Calu3 (cell line): ENCODE measurements around the gene UBE2D1. TPM values are rescaled to one million over a fixed set of nuclear protein-coding genes. Genes with fewer than 3 reads are reported as not detected.

Experiments used
- BruUV-seq: library from RNA; stranded (reverse); fragments of 400-500 nt; replicated peaks from 2 replicates; lab custom pipeline; 2021; lab: Mats Ljungman, UMichigan
- CTCF ChIA-PET: fragments of 300-600 bp; sonication (Branson Sonifier 250); formaldehyde crosslinking; loops from one replicate; lab custom pipeline; 2022; ENCODE audit warnings: antibody characterized with exemption; lab: Charles Lee
- DNase-seq: peaks from one replicate; pipeline ENCODE4 v3.0.0; 2022
- H3K27ac Mint-ChIP-seq: one replicate; pipeline ENCODE4 v1.8.0; 2022; ENCODE audit warnings: mixed read lengths; ENCODE audit not compliant: unreplicated experiment
- H3K27me3 Mint-ChIP-seq: one replicate; pipeline ENCODE4 v1.8.0; 2022; ENCODE audit warnings: mixed read lengths; ENCODE audit not compliant: unreplicated experiment
- H3K36me3 Mint-ChIP-seq: one replicate; pipeline ENCODE4 v1.8.0; 2022; ENCODE audit warnings: mild to moderate bottlenecking, moderate library complexity, mixed read lengths; ENCODE audit not compliant: insufficient read depth, unreplicated experiment
- H3K4me1 Mint-ChIP-seq: one replicate; pipeline ENCODE4 v1.8.0; 2022; ENCODE audit warnings: mild to moderate bottlenecking, low read depth, mixed read lengths; ENCODE audit not compliant: unreplicated experiment
- H3K4me3 Mint-ChIP-seq: one replicate; pipeline ENCODE4 v1.8.0; 2022; ENCODE audit warnings: mild to moderate bottlenecking, low read depth, moderate library complexity, mixed read lengths; ENCODE audit not compliant: unreplicated experiment
- H3K9me3 Mint-ChIP-seq: one replicate; pipeline ENCODE4 v1.8.0; 2022; ENCODE audit warnings: low read depth, mixed read lengths; ENCODE audit not compliant: unreplicated experiment
- intact Hi-C: fragments of 100-400 bp; cut with micrococcal nuclease; formaldehyde crosslinking; loops from one replicate; pipeline ENCODE4 v1.10.0; 2022; ENCODE audit not compliant: unreplicated experiment
- total RNA-seq: library from RNA; stranded (reverse); gene quantifications from 2 replicates; pipeline ENCODE4 v1.2.3, GENCODE V29; 2022
- TF ChIP-seq, protein P1 (sequence below): fragments of 200-600 bp; IDR thresholded peaks from one replicate; pipeline ENCODE4 v1.8.0; 2022; ENCODE audit warnings: antibody characterized with exemption; ENCODE audit not compliant: unreplicated experiment

Gene UBE2D1
- total RNA-seq, 1 experiment from 2014 or later = 25.6 TPM

DNA sequence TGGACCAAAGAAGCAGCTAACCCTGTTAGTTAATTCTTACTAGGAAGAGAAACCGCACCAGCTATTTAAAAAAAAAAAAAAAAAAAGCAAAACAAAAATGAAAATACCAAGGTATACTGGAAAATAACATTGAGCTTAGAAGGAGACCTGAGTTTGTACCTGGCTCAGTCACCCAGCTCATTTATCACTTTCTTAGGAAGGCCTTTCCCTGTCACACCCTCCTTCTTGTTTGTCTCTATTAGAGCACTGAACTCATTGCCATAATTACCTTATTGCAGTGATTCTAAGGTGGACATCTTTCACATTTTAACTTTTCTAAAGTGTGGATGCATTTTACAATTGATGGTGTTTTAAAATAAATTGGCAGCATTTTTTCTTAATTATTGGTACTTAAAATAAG, 24.1 kb downstream of the UBE2D1 start:
- no peak overlapping the region for H3K27ac Mint-ChIP-seq

DNA sequence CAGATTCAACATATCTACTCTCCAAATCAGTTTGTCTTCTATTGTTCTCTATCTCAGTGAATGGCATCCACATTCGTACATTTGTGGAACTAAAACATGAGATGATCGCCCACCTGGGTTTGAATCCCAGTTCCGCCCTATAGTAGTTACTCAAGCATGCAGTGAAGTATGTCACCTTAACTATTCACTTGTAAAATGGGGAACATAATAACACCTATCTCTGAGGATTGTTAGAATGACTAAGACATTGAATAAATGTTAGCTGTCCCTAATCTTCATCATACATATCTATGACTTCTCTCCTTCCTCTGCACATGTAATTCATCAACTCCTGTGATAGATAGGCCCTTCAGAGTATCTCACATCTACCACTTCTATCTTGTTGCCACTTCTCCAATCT, 24.7 kb downstream of the UBE2D1 start:
- TF ChIP-seq, protein P1, sequence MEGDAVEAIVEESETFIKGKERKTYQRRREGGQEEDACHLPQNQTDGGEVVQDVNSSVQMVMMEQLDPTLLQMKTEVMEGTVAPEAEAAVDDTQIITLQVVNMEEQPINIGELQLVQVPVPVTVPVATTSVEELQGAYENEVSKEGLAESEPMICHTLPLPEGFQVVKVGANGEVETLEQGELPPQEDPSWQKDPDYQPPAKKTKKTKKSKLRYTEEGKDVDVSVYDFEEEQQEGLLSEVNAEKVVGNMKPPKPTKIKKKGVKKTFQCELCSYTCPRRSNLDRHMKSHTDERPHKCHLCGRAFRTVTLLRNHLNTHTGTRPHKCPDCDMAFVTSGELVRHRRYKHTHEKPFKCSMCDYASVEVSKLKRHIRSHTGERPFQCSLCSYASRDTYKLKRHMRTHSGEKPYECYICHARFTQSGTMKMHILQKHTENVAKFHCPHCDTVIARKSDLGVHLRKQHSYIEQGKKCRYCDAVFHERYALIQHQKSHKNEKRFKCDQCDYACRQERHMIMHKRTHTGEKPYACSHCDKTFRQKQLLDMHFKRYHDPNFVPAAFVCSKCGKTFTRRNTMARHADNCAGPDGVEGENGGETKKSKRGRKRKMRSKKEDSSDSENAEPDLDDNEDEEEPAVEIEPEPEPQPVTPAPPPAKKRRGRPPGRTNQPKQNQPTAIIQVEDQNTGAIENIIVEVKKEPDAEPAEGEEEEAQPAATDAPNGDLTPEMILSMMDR = no peak
- intact Hi-C loops = no loop called here
- DNase-seq = no peak
- CTCF ChIA-PET = interaction anchor here (0.6 kb wide), 1 partner anchor 102 kb away, joined by 3 read pairs; no protein-coding TSS in a partner anchor
- BruUV-seq = no TSS peak
- no peak overlapping the region for H3K27ac Mint-ChIP-seq
- no peaks in the 10 kb centered on the region for H3K9me3 Mint-ChIP-seq
- no peaks in the 10 kb centered on the region for H3K27me3 Mint-ChIP-seq
- H3K36me3 Mint-ChIP-seq = no peaks in the 10 kb centered on the region
- H3K4me1 Mint-ChIP-seq = peaks cover 8% of the 10 kb centered on the region
- no peak overlapping the region for H3K4me3 Mint-ChIP-seq

More for the DNA sequence above, 24.1 kb downstream of the UBE2D1 start:
- Mint-ChIP-seq H3K36me3 (no peaks in the 10 kb centered on the region), H3K4me1 (peaks cover 8% of the 10 kb centered on the region), H3K4me3 (no peak overlapping the region), H3K9me3 (no peaks in the 10 kb centered on the region), H3K27me3 (no peaks in the 10 kb centered on the region)
- TF ChIP-seq, protein P1 = no peak
- BruUV-seq = no TSS peak
- CTCF ChIA-PET = interaction anchor here (0.5 kb wide), 1 partner anchor 678 kb away, joined by 4 read pairs; no protein-coding TSS in a partner anchor
- no peak for DNase-seq
- intact Hi-C loops = no loop called here

- Mint-ChIP-seq H3K4me1 (peaks cover 8% of the 10 kb centered on the region), H3K36me3 (no peaks in the 10 kb centered on the region), H3K27me3 (no peaks in the 10 kb centered on the region), H3K27ac (no peak overlapping the region), H3K9me3 (no peaks in the 10 kb centered on the region), H3K4me3 (no peak overlapping the region)
- TF ChIP-seq, protein P1 = no peak
- BruUV-seq = no TSS peak
- no peak for DNase-seq
- CTCF ChIA-PET = no interaction called here
- intact Hi-C loops = no loop called here
Measured at GRCh38 chr10:58360412-58361004, 25.7 kb downstream of the UBE2D1 start.

DNA sequence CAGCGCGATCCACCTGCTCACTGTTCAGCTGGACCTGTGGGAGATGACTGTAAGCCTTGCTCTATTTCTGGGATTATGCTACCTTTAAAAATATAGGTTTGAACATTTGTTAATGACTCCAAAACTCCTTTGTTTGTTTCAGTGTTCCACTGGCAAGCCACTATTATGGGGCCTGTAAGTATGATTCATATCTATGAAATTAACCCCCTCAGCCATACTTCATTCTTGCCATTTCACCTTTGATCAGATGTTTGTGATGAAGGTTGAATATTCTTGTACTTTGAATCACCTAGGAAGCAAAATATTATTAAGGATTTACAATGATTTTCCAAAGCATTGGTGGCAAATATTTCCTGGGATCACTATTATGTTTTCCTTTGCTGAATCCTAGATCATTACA, 26.5 kb downstream of the UBE2D1 start:
- Mint-ChIP-seq H3K36me3 (no peaks in the 10 kb centered on the region), H3K27ac (no peak overlapping the region), H3K4me1 (peaks cover 8% of the 10 kb centered on the region), H3K4me3 (no peak overlapping the region), H3K9me3 (no peaks in the 10 kb centered on the region), H3K27me3 (no peaks in the 10 kb centered on the region)
- intact Hi-C loops = no loop called here
- CTCF ChIA-PET = interaction anchor here (0.6 kb wide), 1 partner anchor 13 kb away, joined by 4 read pairs; no protein-coding TSS in a partner anchor
- TF ChIP-seq, protein P1 = no peak
- no TSS peak for BruUV-seq
- DNase-seq = no peak
